ENCODE results near the gene FILIP1L. TPM values are rescaled to one million over a fixed set of nuclear protein-coding genes. Genes with fewer than 3 reads are reported as not detected.

Gene FILIP1L
- total and polyA plus RNA-seq, 2 of the 8 experiments (the other 6 are each of a cell fraction or from before 2014, with no cell fraction given): 0.06 to 0.09 TPM

DNA sequence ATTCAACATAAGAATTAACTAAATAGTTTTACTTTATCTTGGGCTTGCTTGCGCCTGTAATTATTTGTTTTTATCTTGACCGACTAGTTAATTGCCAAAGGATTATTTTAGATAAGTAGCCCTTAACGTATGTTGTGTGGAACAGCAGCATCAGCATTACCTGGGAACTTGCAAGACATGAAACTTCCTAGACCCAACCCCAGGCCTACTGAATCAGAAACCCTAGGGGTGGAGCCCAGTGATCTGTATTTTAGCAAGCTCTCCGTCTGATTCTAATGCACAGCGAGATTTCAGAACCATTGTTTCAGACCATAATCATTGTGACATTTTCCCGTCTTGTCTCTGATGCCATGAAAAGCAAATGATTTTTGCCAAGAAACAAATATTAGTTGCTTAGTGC, 31.1 kb downstream of the FILIP1L start:
- no peaks in the 10 kb centered on the region for H3K27me3 ChIP-seq (replicated peaks in 1 of 4; ENCODE audit: control insufficient read depth in 3 of 4, extremely low read depth in 1 of 4, insufficient read depth in 3 of 4, low read length in 3 of 4)
- H3K14ac ChIP-seq (ENCODE audit: insufficient read length): no peak overlapping the region
- no peak overlapping the region; a peak in 1 of 7 replicates for H3K9ac ChIP-seq (replicated peaks in 1 of 4; ENCODE audit: extremely low read depth in 1 of 4, low read depth in 3 of 4, low read length in 3 of 4)
- no peaks in the 10 kb centered on the region for H4K20me1 ChIP-seq (replicated peaks in 1 of 2; ENCODE audit: control insufficient read depth in 1 of 2, insufficient read depth in 2 of 2, low read length in 2 of 2)
- POLR2A ChIA-PET (ENCODE audit: partially characterized antibody): interaction anchor here (1.7 kb wide), 1 partner anchor 9 kb away, joined by 3 read pairs; no protein-coding TSS in a partner anchor
- H2BK5ac ChIP-seq (ENCODE audit: low read depth, low read length): no peak overlapping the region
- peak; percentile 52 for FAIRE-seq
- H3K4me1 ChIP-seq (replicated peaks in 1 of 4; ENCODE audit: control insufficient read depth in 3 of 4, insufficient read depth in 4 of 4, low read length in 3 of 4): no peaks in the 10 kb centered on the region; a peak in 3 of 7 replicates
- H4K5ac ChIP-seq (ENCODE audit: insufficient read length, low read depth, low read length): no peak overlapping the region
- no peaks in the 10 kb centered on the region for H3K79me1 ChIP-seq (ENCODE audit: low read depth, low read length)
- H3K23me2 ChIP-seq (ENCODE audit: low read depth, low read length): no peaks in the 10 kb centered on the region
- H2AFZ ChIP-seq (ENCODE audit: low read length): no peak overlapping the region
- H2BK120ac ChIP-seq (replicated peaks; ENCODE audit: low read depth, low read length): no peak overlapping the region
- H3K56ac ChIP-seq (replicated peaks; ENCODE audit: insufficient read length, low read depth, low read length): no peak overlapping the region
- no peak overlapping the region for H2AK5ac ChIP-seq (ENCODE audit: low read depth, low read length)
- H3K23ac ChIP-seq (ENCODE audit: insufficient read length): no peak overlapping the region
- DNase-seq (ENCODE audit: low read depth in 1 of 2, low spot score in 2 of 2): no peak
- H3K36me3 ChIP-seq (ENCODE audit: control insufficient read depth in 2 of 4, insufficient read depth in 4 of 4, low read length in 3 of 4): no peaks in the 10 kb centered on the region
- H3K18ac ChIP-seq (ENCODE audit: extremely low read depth, low read length): no peak overlapping the region
- WGBS, 2 experiments (ENCODE audit: extremely low coverage in 1 of 2, insufficient coverage in 1 of 2, insufficient read length in 1 of 2, insufficient replicate concordance in 2 of 2, low coverage in 1 of 2, low lambda C conversion rate in 2 of 2, missing lambda C conversion rate in 1 of 2): 91% methylated on average over 6 of the region's 6 CpGs; no CpG with 5 or more reads in 1 of the 2 experiments
- no peak overlapping the region for H4K8ac ChIP-seq (ENCODE audit: extremely low read depth, insufficient read depth, low read length)
- no peak overlapping the region for H3K4me2 ChIP-seq (ENCODE audit: insufficient read depth in 1 of 2, low read depth in 2 of 2, low read length in 2 of 2)
- no peak overlapping the region for H2BK15ac ChIP-seq (ENCODE audit: low read length)
- H4K91ac ChIP-seq (replicated peaks; ENCODE audit: insufficient read length, low read length): no peak overlapping the region
- no peak overlapping the region for H3K27ac ChIP-seq (ENCODE audit: low read depth, low read length)
- H3K4me3 ChIP-seq (ENCODE audit: extremely low read depth in 1 of 4, insufficient read depth in 2 of 4, low read depth in 3 of 4, low read length in 4 of 4): no peak overlapping the region
- no peak overlapping the region for H2BK12ac ChIP-seq (ENCODE audit: low read depth, low read length)
- CTCF ChIA-PET (ENCODE audit: partially characterized antibody): no interaction called here
- no peaks in the 10 kb centered on the region for H3K9me3 ChIP-seq (ENCODE audit: insufficient read depth in 2 of 2, low read depth in 1 of 2, low read length in 1 of 2)
- H2BK20ac ChIP-seq (ENCODE audit: low read length): no peak overlapping the region
- H3K4ac ChIP-seq (replicated peaks; ENCODE audit: insufficient read length, low read depth, low read length): no peak overlapping the region
- H3K79me2 ChIP-seq (ENCODE audit: control insufficient read depth in 1 of 2, insufficient read depth in 2 of 2, low read length in 2 of 2): no peaks in the 10 kb centered on the region
- TF ChIP-seq GABPA (IDR thresholded peaks at IDR 0.05; ENCODE audit: borderline replicate concordance, insufficient read depth, low read length) (no peak), EZH2 (IDR thresholded peaks at IDR 0.05; ENCODE audit: low read depth, low read length, severe bottlenecking) (no peak)

All from H1 (cell line).